GM23338 (cell line): ENCODE data around the gene RASSF10. TPM values are rescaled to one million over a fixed set of nuclear protein-coding genes. Genes with fewer than 3 reads are reported as not detected.

Experiments used
- ATAC-seq: fragments of 200-7000 bp; cut with Tn5 transposase; 3 replicates; pipeline ENCODE4 v1.9.1; 2020
- DNase-seq: peaks from one replicate; pipeline ENCODE4 v3.0.0-alpha.2; 2015; ENCODE audit warnings: low spot score
- H2AFZ ChIP-seq: fragments of 200-600 bp; sonication (generic); 2 replicates; pipeline ENCODE4 v1.8.0; 2016; ENCODE audit warnings: antibody characterized with exemption, mild to moderate bottlenecking, moderate library complexity
- H3F3A ChIP-seq: fragments of 200-600 bp; sonication (generic); replicated peaks from 2 replicates; pipeline ENCODE4 v1.8.0; 2017; ENCODE audit warnings: antibody characterized with exemption, mixed run types, low read depth
- H3K27ac ChIP-seq: fragments of 200-600 bp; sonication (generic); 2 replicates; pipeline ENCODE4 v1.6.1; 2016; ENCODE audit warnings: low read depth
- H3K27me3 ChIP-seq: fragments of 200-600 bp; sonication (generic); 2 replicates; pipeline ENCODE4 v1.8.0; 2016; ENCODE audit warnings: mild to moderate bottlenecking, mixed run types, moderate library complexity; ENCODE audit not compliant: insufficient read depth
- H3K36me3 ChIP-seq: fragments of 200-600 bp; sonication (generic); 2 replicates; pipeline ENCODE4 v1.8.0; 2016; ENCODE audit warnings: mild to moderate bottlenecking; ENCODE audit not compliant: insufficient read depth
- H3K4me1 ChIP-seq: fragments of 200-600 bp; sonication (generic); 2 replicates; pipeline ENCODE4 v1.8.0; 2016; ENCODE audit warnings: mild to moderate bottlenecking, moderate library complexity; ENCODE audit not compliant: insufficient read depth
- H3K4me2 ChIP-seq: fragments of 200-600 bp; sonication (generic); 2 replicates; pipeline ENCODE4 v1.7.1; 2017; ENCODE audit warnings: mixed run types
- H3K4me3 ChIP-seq: fragments of 200-600 bp; sonication (generic); 2 replicates; pipeline ENCODE4 v1.6.1; 2016; ENCODE audit warnings: mixed run types
- H3K79me2 ChIP-seq: fragments of 200-600 bp; sonication (generic); replicated peaks from 2 replicates; pipeline ENCODE4 v1.8.0; 2017; ENCODE audit warnings: mild to moderate bottlenecking; ENCODE audit not compliant: insufficient read depth
- H3K9me2 ChIP-seq: fragments of 200-600 bp; sonication (generic); 2 replicates; pipeline ENCODE4 v1.8.0; 2017; ENCODE audit not compliant: insufficient read depth
- H4K20me1 ChIP-seq: fragments of 200-600 bp; sonication (generic); replicated peaks from 2 replicates; pipeline ENCODE4 v1.8.0; 2017; ENCODE audit warnings: mild to moderate bottlenecking; ENCODE audit not compliant: insufficient read depth
- H3K27ac Mint-ChIP-seq: 2 replicates; pipeline ENCODE4 v1.8.0; 2020; ENCODE audit warnings: inconsistent platforms, mild to moderate bottlenecking, moderate library complexity, mixed read lengths
- H3K27me3 Mint-ChIP-seq: 3 replicates; pipeline ENCODE4 v1.8.0; 2022; ENCODE audit warnings: low read depth, mild to moderate bottlenecking, moderate library complexity, mixed read lengths, inconsistent platforms; ENCODE audit not compliant: insufficient read depth, poor library complexity
- H3K36me3 Mint-ChIP-seq: 3 replicates; pipeline ENCODE4 v1.8.0; 2021; ENCODE audit warnings: low read depth, mild to moderate bottlenecking, inconsistent platforms, moderate library complexity, mixed read lengths
- H3K4me1 Mint-ChIP-seq: 3 replicates; pipeline ENCODE4 v1.8.0; 2020; ENCODE audit warnings: mild to moderate bottlenecking, inconsistent platforms, mixed read lengths
- H3K4me3 Mint-ChIP-seq: 3 replicates; pipeline ENCODE4 v1.8.0; 2021; ENCODE audit warnings: moderate library complexity, mild to moderate bottlenecking, inconsistent platforms, mixed read lengths
- H3K9me3 Mint-ChIP-seq: 3 replicates; pipeline ENCODE4 v1.8.0; 2020; ENCODE audit warnings: moderate library complexity, mild to moderate bottlenecking, inconsistent platforms, mixed read lengths
- CREB1 ChIP-seq: fragments of 250-450 bp; sonication (Bioruptor Pico); IDR thresholded peaks from 2 replicates; pipeline ENCODE4 v1.5.0; 2020; ENCODE audit warnings: low read depth, mild to moderate bottlenecking, moderate library complexity
- EZH2 ChIP-seq: fragments of 200-600 bp; sonication (generic); IDR thresholded peaks from one replicate; pipeline ENCODE4 v1.8.0; 2017; ENCODE audit warnings: antibody characterized with exemption, mild to moderate bottlenecking, low read depth; ENCODE audit not compliant: unreplicated experiment
- EZH2phosphoT487 ChIP-seq: fragments of 200-600 bp; sonication (generic); IDR thresholded peaks from one replicate; pipeline ENCODE4 v1.8.1; 2018; ENCODE audit warnings: antibody characterized with exemption; ENCODE audit not compliant: unreplicated experiment
- JUNB ChIP-seq: IDR thresholded peaks from one replicate; pipeline ENCODE4 v1.6.1; 2016; ENCODE audit warnings: antibody characterized with exemption; ENCODE audit not compliant: unreplicated experiment
- NANOG ChIP-seq: IDR thresholded peaks from 2 replicates; pipeline ENCODE4 v1.6.1; 2016; ENCODE audit warnings: antibody characterized with exemption, borderline replicate concordance
- POLR2AphosphoS5 ChIP-seq: IDR thresholded peaks from 2 replicates; pipeline ENCODE4 v1.6.1; 2016; ENCODE audit warnings: antibody characterized with exemption, low read depth
- STAT1 ChIP-seq: IDR thresholded peaks from one replicate; pipeline ENCODE4 v1.6.1; 2016; ENCODE audit warnings: antibody characterized with exemption; ENCODE audit not compliant: unreplicated experiment
- polyA plus RNA-seq: library from polyadenylated mRNA; unstranded; fragments of >200 nt; fragmentation: Nextera tagmentation; extraction: Ambion mirVana; gene quantifications from 2 replicates; pipeline ENCODE4 v1.2.1, GENCODE V29; 2016
- total RNA-seq: library from RNA; depleted of rRNA; stranded (reverse); fragments of >200 nt; shearing (Covaris generic); gene quantifications from 2 replicates; pipeline ENCODE4 v1.2.3, GENCODE V29; 2014
- TF ChIP-seq, protein P1 (sequence below): fragments of 250-450 bp; sonication (Bioruptor Pico); IDR thresholded peaks from 2 replicates; pipeline ENCODE4 v1.5.0; 2020; ENCODE audit warnings: mild to moderate bottlenecking, moderate library complexity
- TF ChIP-seq, protein P2 (sequence below), 2 experiments: fragments of 200-600 bp in 1 of 2; sonication (generic) in 1 of 2; conservative IDR thresholded peaks; 2 replicates each; pipeline versions ENCODE4 v1.5.1 to v1.6.1; 2016 to 2017; ENCODE audit warnings: antibody characterized with exemption in 2 of 2, low read depth in 2 of 2, mild to moderate bottlenecking in 2 of 2, moderate library complexity in 1 of 2
- TF ChIP-seq, protein P3 (sequence below): IDR thresholded peaks from 2 replicates; pipeline ENCODE4 v1.6.1; 2016; ENCODE audit warnings: antibody characterized with exemption

RASSF10 gene
- total and polyA plus RNA-seq, 2 experiments from 2014 or later: 0.13 to 1.8 TPM

DNA sequence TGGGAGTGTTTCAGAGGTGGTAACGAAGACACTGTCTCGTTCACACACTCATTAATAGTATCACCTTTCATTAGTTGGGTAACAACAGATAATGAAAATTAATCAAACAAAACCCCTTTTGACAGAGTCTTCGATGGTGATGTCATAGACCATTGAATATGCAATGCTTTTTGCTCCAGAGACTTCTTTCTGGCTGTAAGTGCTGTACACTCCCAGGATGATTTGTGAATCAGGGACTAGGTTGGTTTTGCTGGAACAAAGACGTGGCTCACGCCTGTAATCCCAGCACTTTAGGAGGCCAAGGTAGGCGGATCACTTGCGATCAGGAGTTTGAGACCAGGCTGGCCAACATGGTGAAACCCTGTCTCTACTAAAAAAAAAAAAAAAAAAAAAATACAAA, 9.5 kb upstream of the RASSF10 start (continued):
- TF ChIP-seq, protein P1, sequence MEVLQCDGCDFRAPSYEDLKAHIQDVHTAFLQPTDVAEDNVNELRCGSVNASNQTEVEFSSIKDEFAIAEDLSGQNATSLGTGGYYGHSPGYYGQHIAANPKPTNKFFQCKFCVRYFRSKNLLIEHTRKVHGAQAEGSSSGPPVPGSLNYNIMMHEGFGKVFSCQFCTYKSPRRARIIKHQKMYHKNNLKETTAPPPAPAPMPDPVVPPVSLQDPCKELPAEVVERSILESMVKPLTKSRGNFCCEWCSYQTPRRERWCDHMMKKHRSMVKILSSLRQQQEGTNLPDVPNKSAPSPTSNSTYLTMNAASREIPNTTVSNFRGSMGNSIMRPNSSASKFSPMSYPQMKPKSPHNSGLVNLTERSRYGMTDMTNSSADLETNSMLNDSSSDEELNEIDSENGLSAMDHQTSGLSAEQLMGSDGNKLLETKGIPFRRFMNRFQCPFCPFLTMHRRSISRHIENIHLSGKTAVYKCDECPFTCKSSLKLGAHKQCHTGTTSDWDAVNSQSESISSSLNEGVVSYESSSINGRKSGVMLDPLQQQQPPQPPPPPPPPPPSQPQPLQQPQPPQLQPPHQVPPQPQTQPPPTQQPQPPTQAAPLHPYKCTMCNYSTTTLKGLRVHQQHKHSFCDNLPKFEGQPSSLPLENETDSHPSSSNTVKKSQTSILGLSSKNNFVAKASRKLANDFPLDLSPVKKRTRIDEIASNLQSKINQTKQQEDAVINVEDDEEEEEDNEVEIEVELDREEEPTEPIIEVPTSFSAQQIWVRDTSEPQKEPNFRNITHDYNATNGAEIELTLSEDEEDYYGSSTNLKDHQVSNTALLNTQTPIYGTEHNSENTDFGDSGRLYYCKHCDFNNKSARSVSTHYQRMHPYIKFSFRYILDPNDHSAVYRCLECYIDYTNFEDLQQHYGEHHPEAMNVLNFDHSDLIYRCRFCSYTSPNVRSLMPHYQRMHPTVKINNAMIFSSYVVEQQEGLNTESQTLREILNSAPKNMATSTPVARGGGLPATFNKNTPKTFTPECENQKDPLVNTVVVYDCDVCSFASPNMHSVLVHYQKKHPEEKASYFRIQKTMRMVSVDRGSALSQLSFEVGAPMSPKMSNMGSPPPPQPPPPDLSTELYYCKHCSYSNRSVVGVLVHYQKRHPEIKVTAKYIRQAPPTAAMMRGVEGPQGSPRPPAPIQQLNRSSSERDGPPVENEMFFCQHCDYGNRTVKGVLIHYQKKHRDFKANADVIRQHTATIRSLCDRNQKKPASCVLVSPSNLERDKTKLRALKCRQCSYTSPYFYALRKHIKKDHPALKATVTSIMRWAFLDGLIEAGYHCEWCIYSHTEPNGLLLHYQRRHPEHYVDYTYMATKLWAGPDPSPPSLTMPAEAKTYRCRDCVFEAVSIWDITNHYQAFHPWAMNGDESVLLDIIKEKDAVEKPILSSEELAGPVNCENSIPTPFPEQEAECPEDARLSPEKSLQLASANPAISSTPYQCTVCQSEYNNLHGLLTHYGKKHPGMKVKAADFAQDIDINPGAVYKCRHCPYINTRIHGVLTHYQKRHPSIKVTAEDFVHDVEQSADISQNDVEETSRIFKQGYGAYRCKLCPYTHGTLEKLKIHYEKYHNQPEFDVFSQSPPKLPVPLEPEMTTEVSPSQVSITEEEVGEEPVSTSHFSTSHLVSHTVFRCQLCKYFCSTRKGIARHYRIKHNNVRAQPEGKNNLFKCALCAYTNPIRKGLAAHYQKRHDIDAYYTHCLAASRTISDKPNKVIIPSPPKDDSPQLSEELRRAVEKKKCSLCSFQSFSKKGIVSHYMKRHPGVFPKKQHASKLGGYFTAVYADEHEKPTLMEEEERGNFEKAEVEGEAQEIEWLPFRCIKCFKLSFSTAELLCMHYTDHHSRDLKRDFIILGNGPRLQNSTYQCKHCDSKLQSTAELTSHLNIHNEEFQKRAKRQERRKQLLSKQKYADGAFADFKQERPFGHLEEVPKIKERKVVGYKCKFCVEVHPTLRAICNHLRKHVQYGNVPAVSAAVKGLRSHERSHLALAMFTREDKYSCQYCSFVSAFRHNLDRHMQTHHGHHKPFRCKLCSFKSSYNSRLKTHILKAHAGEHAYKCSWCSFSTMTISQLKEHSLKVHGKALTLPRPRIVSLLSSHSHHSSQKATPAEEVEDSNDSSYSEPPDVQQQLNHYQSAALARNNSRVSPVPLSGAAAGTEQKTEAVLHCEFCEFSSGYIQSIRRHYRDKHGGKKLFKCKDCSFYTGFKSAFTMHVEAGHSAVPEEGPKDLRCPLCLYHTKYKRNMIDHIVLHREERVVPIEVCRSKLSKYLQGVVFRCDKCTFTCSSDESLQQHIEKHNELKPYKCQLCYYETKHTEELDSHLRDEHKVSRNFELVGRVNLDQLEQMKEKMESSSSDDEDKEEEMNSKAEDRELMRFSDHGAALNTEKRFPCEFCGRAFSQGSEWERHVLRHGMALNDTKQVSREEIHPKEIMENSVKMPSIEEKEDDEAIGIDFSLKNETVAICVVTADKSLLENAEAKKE (CRISPR knock-in tag): no peak
- TF ChIP-seq, protein P2, sequence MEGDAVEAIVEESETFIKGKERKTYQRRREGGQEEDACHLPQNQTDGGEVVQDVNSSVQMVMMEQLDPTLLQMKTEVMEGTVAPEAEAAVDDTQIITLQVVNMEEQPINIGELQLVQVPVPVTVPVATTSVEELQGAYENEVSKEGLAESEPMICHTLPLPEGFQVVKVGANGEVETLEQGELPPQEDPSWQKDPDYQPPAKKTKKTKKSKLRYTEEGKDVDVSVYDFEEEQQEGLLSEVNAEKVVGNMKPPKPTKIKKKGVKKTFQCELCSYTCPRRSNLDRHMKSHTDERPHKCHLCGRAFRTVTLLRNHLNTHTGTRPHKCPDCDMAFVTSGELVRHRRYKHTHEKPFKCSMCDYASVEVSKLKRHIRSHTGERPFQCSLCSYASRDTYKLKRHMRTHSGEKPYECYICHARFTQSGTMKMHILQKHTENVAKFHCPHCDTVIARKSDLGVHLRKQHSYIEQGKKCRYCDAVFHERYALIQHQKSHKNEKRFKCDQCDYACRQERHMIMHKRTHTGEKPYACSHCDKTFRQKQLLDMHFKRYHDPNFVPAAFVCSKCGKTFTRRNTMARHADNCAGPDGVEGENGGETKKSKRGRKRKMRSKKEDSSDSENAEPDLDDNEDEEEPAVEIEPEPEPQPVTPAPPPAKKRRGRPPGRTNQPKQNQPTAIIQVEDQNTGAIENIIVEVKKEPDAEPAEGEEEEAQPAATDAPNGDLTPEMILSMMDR (conservative IDR thresholded peaks at IDR 0.05; ENCODE audit: low read depth in 2 of 2): no peak
- TF ChIP-seq JUNB (no peak), CREB1 (no peak), POLR2AphosphoS5 (no peak)

DNA sequence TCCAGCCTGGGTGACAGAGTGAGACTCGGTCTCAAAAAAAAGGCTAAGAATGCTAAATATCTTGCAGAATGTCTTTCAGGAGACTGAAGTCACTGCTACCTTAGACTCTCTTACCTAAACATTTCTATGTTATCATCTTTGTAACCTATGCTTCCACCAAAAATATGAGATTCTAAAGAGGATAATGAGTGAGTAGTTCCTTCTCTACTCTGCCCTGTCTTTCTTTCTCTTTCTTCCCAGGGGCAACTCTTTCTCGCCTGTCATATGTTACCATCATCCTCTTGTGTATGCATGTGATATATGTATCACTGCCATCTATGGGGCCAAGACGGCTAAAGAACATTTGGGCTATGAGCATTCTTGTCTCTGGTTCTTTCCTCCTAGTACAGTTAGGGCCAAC, 9.0 kb upstream of the RASSF10 start:
- no peak overlapping the region for H3K4me2 ChIP-seq
- no peak overlapping the region for H2AFZ ChIP-seq
- no peaks in the 10 kb centered on the region for H3K79me2 ChIP-seq
- H3K27me3 ChIP-seq: no peaks in the 10 kb centered on the region
- Mint-ChIP-seq H3K36me3 (peaks cover 10% of the 10 kb centered on the region; the same call in 2 of the 3 replicates), H3K4me3 (no peak overlapping the region), H3K27me3 (peaks cover 3% of the 10 kb centered on the region), H3K9me3 (peaks cover 19% of the 10 kb centered on the region), H3K4me1 (peaks cover 15% of the 10 kb centered on the region), H3K27ac (no peak overlapping the region)
- H4K20me1 ChIP-seq: no peaks in the 10 kb centered on the region
- peaks cover 10% of the 10 kb centered on the region; the same call in 1 of the 2 replicates for H3K4me1 ChIP-seq
- no peak overlapping the region for H3K4me3 ChIP-seq
- DNase-seq (no peak), ATAC-seq (no peak)
- no peaks in the 10 kb centered on the region for H3K36me3 ChIP-seq
- H3K27ac ChIP-seq: no peak overlapping the region
- H3F3A ChIP-seq: no peaks in the 10 kb centered on the region
- H3K9me2 ChIP-seq: 0 out of 2 replicates have a peak, but pooled peaks cover 9% of the 10 kb centered on the region
- TF ChIP-seq EZH2phosphoT487: no peak
- TF ChIP-seq STAT1: no peak
- TF ChIP-seq CREB1: no peak
- TF ChIP-seq, protein P3, sequence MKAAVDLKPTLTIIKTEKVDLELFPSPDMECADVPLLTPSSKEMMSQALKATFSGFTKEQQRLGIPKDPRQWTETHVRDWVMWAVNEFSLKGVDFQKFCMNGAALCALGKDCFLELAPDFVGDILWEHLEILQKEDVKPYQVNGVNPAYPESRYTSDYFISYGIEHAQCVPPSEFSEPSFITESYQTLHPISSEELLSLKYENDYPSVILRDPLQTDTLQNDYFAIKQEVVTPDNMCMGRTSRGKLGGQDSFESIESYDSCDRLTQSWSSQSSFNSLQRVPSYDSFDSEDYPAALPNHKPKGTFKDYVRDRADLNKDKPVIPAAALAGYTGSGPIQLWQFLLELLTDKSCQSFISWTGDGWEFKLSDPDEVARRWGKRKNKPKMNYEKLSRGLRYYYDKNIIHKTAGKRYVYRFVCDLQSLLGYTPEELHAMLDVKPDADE: no peak
- no peak for TF ChIP-seq NANOG
- no peak for TF ChIP-seq EZH2
- TF ChIP-seq JUNB: no peak
- no peak for TF ChIP-seq POLR2AphosphoS5
